Medulla oblongata (tissue), 1 donor: ENCODE measurements around the gene BPGM.
"Not testable (repeated sequence)": the region's sequence is repeated elsewhere in the genome, so short reads cannot be mapped to it uniquely, and the experiment has no call there.

Source experiments
- DNase-seq: peaks from one replicate; pipeline ENCODE4 v3.0.0-alpha.2; 2015; ENCODE audit errors: extremely low spot score

BPGM gene

DNA sequence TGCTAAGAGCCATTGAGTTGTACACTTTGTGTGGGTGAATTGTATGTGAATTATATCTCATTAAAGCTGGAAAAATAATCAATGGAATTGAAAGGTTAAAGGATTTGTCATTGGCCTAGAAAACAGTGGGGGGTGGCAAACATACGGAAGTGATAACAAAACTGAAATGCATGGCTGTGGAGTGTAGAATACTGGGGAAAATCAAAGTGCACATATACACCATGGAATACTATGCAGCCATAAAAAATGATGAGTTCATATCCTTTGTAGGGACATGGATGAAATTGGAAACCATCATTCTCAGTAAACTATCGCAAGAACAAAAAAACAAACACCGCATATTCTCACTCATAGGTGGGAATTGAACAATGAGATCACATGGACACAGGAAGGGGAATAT is 18.4 kb downstream of the BPGM start:
- DNase-seq = not testable (repeated sequence)

DNA sequence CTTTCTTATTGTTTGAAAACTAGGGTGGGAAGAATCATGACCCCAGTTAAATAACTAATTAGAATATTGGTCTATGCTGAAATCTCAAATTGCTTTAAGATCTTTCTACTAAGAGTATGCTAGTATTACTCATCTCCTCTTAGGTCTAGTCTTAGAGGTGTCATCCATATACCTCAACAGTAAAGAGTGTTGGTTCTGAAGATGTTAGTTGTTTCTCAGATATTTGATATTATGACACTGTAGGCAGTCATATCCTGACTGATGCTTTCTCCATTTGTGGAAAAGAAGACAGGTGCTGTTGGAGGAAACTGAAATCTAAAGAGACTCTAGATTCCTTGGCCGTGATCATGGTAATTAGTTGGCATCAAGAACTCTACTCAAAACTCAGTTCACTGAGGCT is 21.2 kb downstream of the BPGM start:
- DNase-seq = no peak

- no peak for DNase-seq
Observed at GRCh38 chr7:134669388-134669787, 22.7 kb downstream of the BPGM start.

DNA sequence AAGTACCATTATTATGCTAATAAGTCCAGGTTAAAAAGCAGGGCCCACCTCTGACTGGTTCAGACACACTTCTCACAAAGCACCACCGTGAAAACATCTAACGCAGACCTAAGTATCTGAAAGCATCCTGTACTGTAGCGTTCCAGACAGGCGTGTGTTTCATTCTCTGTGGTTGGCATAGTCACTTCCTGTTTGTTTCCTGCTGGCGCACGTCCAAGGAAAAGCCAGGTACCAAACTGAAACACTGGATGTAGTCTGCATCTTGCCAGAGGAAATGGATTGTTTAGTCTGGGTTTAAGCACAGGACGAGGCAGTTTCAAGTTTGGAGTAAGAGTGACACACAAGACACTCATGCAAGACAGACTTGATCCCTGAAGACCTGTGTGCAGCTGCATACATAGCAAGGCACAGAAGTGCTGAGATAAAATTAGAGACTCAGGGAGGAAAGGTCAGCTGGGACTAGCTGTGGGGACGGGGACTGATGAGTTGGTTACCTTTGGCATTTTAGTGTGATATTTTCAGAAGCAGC is 23.3 kb downstream of the BPGM start:
- DNase-seq = peak; percentile 24

DNA sequence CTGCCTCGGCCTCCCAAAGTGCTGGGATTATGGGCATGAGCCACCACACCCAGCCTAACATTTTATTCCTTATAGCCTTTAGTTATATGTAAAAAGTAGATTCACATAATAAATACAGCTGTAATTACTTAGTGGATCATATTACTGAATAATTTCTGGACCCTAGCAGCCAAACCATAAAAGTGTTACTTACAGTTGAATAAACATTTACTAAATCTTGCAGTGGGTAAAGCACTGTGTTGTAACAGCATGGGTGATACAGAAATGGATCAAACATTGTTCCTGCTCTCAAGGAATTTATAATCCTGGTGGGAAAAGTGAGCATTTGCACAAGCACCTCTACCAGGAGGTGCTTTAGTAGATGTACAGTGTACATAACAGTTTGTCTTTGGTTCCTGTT is 25.0 kb downstream of the BPGM start:
- no peak for DNase-seq

DNA sequence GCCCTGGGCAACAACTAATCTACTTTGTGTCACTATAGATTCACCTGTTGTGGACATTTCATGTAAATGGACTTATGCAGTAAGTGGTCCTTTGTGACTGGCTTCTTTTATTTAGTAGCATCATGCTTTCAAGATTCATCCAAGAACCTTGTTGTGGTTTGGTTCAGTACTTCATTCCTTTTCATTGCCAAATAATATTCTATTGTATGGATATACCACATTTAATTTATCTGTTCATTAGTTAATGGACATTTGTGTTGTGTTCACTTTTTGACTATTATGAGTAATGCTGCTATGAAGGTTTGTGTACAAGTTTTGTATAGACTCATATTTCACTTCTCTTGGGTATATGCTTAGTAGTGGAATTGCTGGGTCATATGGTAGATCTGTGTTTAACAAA is 27.8 kb downstream of the BPGM start:
- DNase-seq = no peak

DNA sequence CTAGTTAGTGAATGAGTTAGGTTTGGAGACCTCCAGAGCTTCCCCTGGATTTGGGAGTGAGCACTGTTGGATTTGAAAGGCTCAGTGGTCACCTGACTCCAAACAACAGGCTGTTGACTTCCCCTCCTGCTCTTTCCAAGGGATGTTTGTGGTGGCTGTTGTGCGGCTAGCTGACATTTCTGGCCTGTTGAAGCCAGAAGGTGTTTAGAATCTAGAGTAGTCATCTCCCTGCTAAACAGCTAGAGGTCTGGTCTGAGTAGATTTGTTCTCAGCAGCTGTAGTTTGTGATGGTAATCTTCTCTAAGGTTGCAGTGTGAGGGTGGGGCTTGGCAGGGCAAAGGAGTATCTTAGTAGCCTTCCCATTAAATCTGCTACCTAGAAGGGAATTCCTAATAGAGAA is 30.1 kb downstream of the BPGM start:
- no peak for DNase-seq

- no peak for DNase-seq
Observed at GRCh38 chr7:134678115-134678514, 31.5 kb downstream of the BPGM start.

- DNase-seq = no peak
Observed at GRCh38 chr7:134679006-134679405, 32.4 kb downstream of the BPGM start.

DNA sequence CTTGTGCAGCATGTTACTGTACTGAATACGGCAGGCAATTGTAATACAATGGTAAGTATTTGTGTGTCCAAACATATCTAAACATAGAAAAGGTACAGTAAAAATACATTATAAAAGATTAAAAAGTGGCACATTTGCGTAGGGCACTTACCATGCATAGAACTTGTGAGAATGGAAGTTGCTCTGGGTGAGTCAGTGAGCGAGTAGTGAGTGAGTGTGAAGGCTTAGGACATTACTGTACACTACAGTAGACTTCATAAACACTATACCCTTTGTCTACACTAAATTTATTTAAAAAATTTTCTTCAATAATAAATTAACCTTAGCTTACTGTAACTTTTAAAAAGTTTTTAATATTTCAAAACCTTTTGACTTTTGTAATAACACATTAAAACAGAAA is 37.5 kb downstream of the BPGM start:
- DNase-seq = no peak

DNA sequence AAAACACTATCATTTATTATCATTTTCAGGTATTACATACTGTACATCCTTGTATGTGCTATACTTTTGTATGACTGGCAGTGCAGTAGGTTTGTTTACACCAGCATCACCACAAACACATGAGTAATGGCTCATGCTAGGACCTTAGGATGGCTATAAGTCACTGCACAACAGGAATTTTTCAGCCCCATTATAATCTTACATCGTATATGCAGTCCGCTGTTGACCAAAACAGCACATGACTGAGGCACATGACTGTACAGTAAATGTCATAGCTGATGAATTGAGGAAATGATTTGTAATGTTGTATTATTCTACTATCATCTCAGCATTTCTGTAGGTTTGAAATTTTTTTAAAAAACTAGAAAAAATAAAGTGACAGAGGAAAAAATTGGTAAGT is 38.6 kb downstream of the BPGM start:
- DNase-seq = no peak

GRCh38 chr7:134686786-134687185 is 40.1 kb downstream of the BPGM start:
- DNase-seq = peak; percentile 29

DNA sequence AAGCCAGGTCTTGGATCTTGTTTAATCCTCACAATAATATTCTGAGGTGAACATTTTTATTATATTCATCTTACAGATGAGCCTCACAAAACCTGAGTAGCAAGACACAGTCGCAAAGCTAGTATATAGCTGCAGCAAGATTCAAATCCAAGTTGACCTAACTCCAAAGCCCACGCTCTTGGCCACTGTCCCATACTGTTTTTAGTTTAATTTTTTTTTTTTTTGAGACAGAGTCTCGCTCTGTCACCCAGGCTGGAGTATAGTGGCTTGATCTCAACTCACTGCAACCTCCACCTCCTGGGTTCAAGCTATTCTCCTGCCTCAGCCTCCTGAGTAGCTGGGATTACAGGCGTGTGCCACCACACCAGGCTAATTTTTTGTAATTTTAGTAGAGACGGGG is 42.9 kb downstream of the BPGM start:
- not testable (repeated sequence) for DNase-seq

GRCh38 chr7:134690016-134690415 is 43.4 kb downstream of the BPGM start:
- peak; percentile 83 for DNase-seq

DNA sequence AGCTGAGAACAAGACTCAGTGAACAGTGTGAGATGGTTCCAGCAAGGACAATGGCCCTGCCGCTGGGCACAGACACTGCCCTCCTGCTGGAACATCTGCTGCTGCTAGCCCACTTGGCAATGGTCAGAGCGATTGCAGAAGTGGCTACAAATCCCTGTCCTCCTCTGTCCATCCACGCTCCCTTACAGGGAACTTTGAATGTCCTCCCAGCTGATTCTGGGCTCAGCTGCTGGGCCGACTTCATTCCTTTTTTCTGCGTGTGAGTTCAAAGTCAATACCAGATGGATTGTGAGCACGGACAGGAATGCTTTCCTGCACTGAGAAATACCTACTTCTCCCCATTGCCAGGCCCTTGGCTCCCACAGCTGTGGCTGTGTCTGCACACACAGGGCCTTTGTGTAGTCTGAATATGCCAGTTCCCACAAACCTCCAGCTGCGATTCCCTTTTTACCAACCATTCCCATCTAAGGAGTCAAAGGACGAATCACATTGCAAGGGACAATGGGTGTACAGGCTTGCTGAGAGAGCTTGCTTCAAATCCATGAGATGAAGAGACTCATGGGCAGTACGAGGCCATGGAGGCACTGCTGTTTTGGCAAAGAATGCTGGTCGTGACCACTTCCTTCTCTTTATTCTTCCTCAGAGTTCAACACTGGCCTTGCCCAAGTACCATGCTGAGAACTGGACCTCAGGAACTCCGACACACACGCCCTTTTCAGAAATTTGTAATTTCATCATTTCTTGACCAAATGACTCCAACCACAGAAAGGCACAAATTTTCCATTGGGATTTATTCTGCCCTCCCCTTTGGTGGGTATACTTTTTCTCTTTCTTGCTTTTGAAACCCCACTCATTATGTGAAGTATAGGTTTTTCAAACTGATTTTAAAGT is 44.2 kb downstream of the BPGM start:
- peak; percentile 86 for DNase-seq

DNA sequence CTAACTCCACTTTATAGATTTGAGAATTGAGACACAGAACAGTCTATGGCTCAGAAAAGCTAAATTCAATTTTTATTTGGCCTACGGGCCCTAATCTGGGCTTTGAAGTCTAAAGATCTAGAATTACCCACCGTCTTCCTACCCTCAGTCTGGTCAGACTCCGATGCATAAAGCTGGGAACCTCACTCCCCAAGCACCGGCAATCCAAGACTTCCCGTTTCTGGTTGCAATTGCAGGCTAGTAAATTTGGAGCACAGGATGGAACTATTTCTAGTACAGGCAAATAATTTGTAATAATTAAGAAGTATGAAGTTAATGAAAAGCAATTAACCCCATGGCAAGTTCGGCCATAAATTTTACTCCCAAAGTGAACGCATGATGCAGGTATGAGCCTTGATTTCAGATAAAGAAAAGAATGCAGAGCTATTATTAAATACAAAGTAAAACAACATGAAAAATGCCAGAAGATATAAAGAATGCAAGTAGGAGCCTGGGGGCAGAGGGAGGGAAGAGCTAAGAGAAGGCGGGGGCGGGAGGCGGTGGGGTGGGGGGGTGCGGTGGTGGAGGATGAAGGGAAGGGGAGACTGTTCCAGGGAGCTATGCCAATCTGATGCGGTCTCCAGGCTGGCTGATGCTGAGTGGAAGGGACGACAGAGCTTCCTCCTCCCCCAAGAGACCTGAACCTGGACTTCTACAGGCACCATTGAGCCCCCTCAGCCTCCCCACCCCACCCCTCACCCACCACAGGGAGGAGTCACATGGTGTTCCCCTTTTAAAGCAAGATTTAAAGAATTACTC is 45.1 kb downstream of the BPGM start:
- DNase-seq = no peak

DNA sequence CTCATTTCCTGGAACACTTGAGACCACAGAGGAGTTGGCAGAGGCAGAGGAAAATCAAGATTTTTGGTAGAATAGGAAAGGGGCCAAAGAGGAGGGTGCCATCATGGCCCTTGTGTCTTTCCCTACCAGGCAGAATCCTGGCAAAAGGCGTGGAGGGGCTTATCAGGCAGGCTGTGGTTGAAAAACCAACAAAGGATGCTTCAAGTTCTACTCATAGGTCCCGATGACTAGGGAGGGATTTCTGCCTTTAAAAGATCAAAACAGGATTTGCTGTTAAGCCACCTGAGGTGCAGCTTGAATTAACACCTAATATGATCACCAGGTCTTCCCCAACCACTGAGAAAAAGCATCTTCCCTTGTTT is 45.7 kb downstream of the BPGM start:
- no peak for DNase-seq

DNA sequence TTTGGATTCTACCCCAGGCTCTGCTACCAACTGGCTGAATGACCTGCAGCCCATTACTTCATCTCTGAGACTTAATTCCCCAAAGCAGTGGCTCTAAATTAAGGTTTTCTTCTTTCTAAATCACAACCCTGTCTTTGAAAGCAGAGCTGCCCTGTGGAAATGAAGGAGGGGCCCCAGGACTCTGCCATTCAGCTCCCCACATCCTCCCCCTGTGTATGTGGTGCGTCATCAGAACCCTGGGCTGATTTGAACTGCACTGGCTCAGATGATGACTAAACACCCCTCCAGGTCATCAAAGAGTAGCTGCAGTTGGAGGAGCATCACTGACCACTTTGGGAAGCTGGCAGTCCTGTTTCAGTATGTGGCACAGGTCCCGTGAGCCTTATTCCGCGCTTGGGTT is 46.6 kb downstream of the BPGM start:
- DNase-seq = no peak

GRCh38 chr7:134694299-134694698 is 47.6 kb downstream of the BPGM start:
- no peak for DNase-seq

DNA sequence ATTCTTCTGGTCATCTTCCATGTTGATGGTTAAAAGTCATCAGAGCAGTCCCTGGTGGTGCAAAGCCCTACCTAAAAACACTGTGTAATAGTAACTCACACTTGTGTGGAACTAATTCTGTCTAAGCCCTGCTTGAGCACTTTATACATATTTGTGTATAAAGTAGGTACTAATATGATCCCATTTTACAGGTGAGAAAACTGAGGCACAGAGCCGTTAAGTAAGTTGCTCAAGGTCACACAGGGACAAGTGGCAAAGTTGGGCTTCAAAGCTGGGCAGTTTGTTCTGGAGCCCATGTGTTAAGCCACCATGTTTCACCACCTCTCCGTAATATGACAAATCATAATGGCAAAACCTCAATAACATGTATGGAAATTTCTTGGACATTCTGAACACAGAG is 48.1 kb downstream of the BPGM start:
- no peak for DNase-seq

DNA sequence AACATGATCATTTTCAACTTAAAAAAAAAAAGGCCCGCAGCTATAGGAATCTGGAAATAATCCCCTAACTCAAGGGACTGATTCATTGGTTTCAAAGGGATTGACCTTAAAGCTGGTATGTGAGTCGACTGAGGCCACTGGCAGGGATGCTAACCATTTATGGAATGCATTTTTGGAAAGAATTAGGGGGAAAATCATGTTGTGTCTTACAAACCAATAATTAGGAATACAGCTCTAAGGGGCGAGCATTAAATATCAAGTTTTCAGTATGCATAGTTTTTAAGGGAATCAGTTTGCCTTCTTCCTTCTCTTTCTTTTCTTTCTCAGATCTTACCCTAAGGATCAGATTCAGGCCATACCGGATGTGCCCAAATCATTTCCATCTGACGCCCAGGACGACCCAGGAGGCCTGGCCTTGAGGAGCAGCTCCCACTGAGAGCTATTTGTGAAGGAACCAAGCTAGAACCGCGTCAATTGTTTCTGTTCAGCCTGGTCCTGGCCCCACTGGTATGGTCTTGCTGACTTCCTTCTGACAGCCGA is 48.7 kb downstream of the BPGM start:
- DNase-seq = no peak

- no peak for DNase-seq
Observed at GRCh38 chr7:134696261-134696660, 49.6 kb downstream of the BPGM start.
